ENCODE data around the gene ABRACL. TPM values are rescaled to one million over a fixed set of nuclear protein-coding genes. Genes with fewer than 3 reads are reported as not detected.

Gene ABRACL, protein sequence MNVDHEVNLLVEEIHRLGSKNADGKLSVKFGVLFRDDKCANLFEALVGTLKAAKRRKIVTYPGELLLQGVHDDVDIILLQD
- total RNA-seq, result 66.8 and 66.9 TPM in 2 replicates
- long read RNA-seq, transcript ABRACL-201 (3 exons, 845 nt), result major isoform, 44 of 50 reads
- long read RNA-seq, partial matches to known transcripts, result 1 of 50 reads
- long read RNA-seq, other reads (novel, unspliced or antisense), result 5 of 50 reads

DNA sequence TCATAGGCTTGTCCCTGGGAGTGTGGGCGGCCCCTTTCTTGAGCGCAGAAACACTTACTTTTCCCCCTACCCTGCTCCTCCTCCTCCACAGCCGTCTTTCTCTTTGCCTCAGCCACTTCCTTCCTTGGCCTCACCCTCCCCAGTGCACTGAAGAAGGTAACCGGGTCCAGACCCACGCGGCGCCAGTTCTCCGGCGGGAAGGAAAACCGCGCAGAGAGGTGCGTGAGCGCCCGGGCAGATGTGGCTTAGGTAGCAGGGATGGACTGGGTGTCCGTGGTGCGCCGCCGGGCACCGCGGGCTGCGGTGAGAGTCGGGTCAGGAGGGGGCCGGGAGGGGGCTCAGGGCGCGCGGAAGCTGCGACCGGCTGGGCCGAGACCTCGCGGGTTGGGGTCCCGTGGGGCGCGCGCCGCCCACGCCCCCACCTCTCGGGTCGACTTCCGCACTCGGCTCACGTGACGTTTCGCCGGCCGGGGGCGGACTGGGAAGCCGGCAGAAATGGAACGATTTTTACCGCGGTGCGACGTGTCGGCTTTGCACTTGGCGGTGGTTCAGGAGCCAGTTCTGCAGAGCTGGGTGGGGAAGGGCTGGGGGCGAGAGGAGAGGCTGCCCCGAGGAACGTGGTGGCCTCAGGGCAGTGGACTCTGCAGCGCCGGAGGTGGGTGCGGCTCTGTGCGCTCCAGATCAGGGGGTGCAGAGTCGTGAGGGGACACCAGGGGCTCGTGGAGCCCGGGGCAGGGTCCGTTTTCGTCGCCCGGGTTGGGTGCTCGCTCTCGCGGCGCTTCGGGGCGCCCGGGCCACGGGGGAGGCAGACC, at the start of gene ABRACL:
Gene ABRACL (plus strand): TSS at position 88 of the 812 bp plus-strand sequence. CDS start 5,416 bp downstream, outside the sequence.
- peak within 1 kb of the TSS; percentile 97 for H3K4me3 Mint-ChIP-seq
- H3K9me3 Mint-ChIP-seq, result no peaks in the 10 kb centered on the region
- peak; percentile 45 for DNase-seq (ENCODE audit: low read depth, low spot score)
- peaks cover under 1% of the 10 kb centered on the region for H3K36me3 Mint-ChIP-seq (ENCODE audit: low read depth)
- peaks cover 27% of the 10 kb centered on the region for H3K4me1 Mint-ChIP-seq
- H3K27ac Mint-ChIP-seq (ENCODE audit: unreplicated experiment), result peak within 1 kb of the TSS; percentile 97
- no peaks in the 10 kb centered on the region for H3K27me3 Mint-ChIP-seq (ENCODE audit: low read depth)
- TF ChIP-seq, protein P1, sequence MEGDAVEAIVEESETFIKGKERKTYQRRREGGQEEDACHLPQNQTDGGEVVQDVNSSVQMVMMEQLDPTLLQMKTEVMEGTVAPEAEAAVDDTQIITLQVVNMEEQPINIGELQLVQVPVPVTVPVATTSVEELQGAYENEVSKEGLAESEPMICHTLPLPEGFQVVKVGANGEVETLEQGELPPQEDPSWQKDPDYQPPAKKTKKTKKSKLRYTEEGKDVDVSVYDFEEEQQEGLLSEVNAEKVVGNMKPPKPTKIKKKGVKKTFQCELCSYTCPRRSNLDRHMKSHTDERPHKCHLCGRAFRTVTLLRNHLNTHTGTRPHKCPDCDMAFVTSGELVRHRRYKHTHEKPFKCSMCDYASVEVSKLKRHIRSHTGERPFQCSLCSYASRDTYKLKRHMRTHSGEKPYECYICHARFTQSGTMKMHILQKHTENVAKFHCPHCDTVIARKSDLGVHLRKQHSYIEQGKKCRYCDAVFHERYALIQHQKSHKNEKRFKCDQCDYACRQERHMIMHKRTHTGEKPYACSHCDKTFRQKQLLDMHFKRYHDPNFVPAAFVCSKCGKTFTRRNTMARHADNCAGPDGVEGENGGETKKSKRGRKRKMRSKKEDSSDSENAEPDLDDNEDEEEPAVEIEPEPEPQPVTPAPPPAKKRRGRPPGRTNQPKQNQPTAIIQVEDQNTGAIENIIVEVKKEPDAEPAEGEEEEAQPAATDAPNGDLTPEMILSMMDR (conservative IDR thresholded peaks at IDR 0.05), result no peak

DNA sequence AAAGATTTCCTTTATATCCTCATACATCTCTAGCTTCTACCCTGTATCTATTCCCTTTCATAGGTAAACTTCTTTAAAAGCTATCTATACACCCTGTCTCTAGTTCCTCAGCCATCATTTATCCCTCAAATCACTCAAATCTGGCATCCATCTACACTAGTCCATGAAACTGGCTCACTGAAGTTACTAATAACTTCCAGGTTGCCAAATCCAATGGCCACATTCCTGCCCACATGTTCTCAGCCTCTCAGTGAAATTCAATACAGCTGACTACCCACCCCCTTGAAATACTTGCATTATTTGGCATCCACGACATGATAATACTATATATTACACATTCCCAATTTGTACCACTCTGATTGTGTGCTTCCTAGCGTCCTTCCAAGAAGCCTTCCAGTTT, 49.2 kb upstream of the ABRACL start:
- Mint-ChIP-seq H3K27me3 (ENCODE audit: low read depth) (no peaks in the 10 kb centered on the region), H3K4me3 (no peak overlapping the region), H3K4me1 (peaks cover 35% of the 10 kb centered on the region), H3K36me3 (ENCODE audit: low read depth) (no peaks in the 10 kb centered on the region), H3K27ac (ENCODE audit: unreplicated experiment) (no peak overlapping the region), H3K9me3 (no peaks in the 10 kb centered on the region)
- DNase-seq (ENCODE audit: low read depth, low spot score), result no peak
- TF ChIP-seq, protein P1 (conservative IDR thresholded peaks at IDR 0.05), result no peak

DNA sequence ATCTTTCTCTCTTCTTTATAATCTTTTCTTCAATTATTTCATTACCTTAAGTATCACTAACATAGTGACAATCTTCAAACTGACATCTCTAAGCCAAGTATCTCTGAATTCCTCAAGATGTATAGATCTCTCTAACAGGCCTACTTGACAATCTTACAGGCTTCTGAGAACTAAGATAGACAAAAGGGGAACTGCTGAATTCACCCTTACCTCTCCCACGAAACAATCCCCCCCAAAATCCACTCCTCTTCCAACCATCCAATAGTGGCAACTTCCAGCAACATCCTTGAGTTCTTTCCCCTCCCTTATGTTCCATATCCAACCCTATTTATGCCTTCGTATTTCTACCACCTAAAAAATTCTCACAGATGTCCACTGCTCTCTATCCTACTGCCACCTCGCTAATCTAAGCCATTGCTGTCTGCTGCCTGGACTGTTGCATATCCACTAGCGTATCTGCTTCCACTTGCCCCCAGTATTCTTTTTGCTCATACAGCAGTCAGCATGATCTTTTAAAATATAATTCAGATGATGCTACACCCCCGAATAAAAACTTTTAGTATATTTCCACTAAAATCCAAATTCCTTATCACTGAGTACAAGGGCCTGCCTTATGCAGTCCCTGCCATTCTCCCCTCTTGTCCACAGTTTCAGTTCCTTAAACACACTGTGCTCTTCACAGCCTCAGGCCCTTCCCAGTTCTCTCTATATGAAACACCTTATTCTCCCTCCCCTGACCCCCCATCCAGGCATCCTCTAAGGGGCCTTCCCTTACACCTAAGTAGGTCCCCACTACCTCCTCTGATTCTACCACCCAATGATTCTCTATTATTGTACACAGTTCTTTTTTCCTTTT, 48.5 kb upstream of the ABRACL start:
- no peak overlapping the region for H3K27ac Mint-ChIP-seq (ENCODE audit: unreplicated experiment)
- no peaks in the 10 kb centered on the region for H3K27me3 Mint-ChIP-seq (ENCODE audit: low read depth)
- DNase-seq (ENCODE audit: low read depth, low spot score), result no peak
- H3K9me3 Mint-ChIP-seq, result no peaks in the 10 kb centered on the region
- no peaks in the 10 kb centered on the region for H3K36me3 Mint-ChIP-seq (ENCODE audit: low read depth)
- peaks cover 32% of the 10 kb centered on the region for H3K4me1 Mint-ChIP-seq
- H3K4me3 Mint-ChIP-seq, result no peak overlapping the region
- TF ChIP-seq, protein P1 (conservative IDR thresholded peaks at IDR 0.05), result no peak

DNA sequence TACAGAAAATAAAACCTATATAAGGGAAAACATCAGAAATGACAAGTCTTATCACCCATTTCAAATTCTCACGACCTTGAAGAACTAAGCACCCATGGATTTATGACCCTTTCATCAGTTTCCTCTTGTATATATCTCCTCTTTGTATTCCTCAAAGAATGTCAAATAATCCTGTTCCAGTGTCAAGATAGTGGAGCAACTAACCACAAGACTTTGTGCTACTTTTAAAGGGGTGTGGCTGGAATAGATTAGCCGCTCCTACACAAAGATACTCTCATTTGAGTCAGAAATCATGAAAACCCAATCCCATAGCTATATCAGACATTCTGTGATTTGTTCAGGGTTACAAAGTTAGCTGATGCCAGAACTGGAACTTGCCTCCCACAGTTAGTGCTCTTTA, 47.1 kb upstream of the ABRACL start:
- H3K36me3 Mint-ChIP-seq (ENCODE audit: low read depth), result no peaks in the 10 kb centered on the region
- peaks cover 37% of the 10 kb centered on the region for H3K4me1 Mint-ChIP-seq
- no peak overlapping the region for H3K27ac Mint-ChIP-seq (ENCODE audit: unreplicated experiment)
- H3K9me3 Mint-ChIP-seq, result no peaks in the 10 kb centered on the region
- no peak overlapping the region for H3K4me3 Mint-ChIP-seq
- no peaks in the 10 kb centered on the region for H3K27me3 Mint-ChIP-seq (ENCODE audit: low read depth)
- TF ChIP-seq, protein P1 (conservative IDR thresholded peaks at IDR 0.05), result no peak
- DNase-seq (ENCODE audit: low read depth, low spot score), result no peak

DNA sequence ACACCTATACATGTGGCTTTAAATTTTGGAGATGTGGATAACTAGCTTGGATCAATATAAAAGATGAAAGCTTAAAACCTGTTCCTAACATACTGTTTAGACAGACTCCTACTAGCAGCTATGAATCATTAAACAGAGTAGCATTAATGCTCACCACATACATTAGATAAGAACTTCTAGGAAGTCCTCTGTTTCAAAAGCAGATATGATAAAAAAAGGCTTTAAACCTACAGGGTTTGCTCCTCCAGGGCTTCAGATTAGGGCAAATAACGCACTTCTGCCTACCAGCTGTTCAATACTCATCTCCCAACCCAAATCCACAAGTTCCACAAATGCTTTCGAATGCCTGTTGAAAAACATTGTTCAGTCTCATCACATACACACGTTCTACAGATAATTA, 42.0 kb upstream of the ABRACL start:
- Mint-ChIP-seq H3K27ac (ENCODE audit: unreplicated experiment) (no peak overlapping the region), H3K4me1 (peaks cover 26% of the 10 kb centered on the region), H3K4me3 (peak overlapping the region; percentile 88), H3K36me3 (ENCODE audit: low read depth) (no peaks in the 10 kb centered on the region), H3K9me3 (no peaks in the 10 kb centered on the region), H3K27me3 (ENCODE audit: low read depth) (no peaks in the 10 kb centered on the region)
- TF ChIP-seq, protein P1 (conservative IDR thresholded peaks at IDR 0.05), result no peak
- no peak for DNase-seq (ENCODE audit: low read depth, low spot score)
